ENCODE data around the gene HOXD10. TPM values are rescaled to one million over a fixed set of nuclear protein-coding genes. Genes with fewer than 3 reads are reported as not detected.

Gene HOXD10
- total RNA-seq, 1 experiment from 2014 or later = 4.8 TPM

GRCh38 chr2:176132205-176133171 lies 15.9 kb downstream of the HOXD10 start:
- no peak for DNase-seq
- H3K9me3 ChIP-seq = no peaks in the 10 kb centered on the region
- no peaks in the 10 kb centered on the region for H3K27me3 ChIP-seq
- no peak overlapping the region for H3K4me3 ChIP-seq
- no peaks in the 10 kb centered on the region for H3K36me3 ChIP-seq

DNA sequence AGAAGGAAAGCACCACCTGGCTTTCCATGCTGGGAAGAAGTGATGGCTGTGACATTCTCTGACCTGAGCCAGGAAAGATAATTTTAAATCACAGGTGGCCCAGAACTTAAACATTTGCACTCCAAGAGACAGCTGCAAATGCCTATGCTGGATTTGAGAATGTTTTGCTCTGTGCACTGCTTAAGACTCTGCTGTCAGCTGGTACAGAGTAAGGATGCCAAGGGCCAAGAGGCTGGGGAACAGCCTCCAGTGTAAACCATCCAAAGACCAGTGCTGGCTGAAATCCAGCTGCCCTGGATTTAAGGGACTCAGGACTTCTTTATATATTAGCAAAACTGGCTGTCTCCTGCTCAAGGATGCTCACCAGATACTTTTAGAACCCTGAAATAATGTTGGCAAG lies 16.8 kb downstream of the HOXD10 start:
- Histone ChIP-seq H3K27me3 (no peaks in the 10 kb centered on the region), H3K4me3 (no peak overlapping the region), H3K36me3 (no peaks in the 10 kb centered on the region), H3K9me3 (no peaks in the 10 kb centered on the region)
- no peak for DNase-seq

GRCh38 chr2:176134035-176134434 lies 17.5 kb downstream of the HOXD10 start:
- Histone ChIP-seq H3K4me3 (no peak overlapping the region), H3K9me3 (no peaks in the 10 kb centered on the region), H3K36me3 (no peaks in the 10 kb centered on the region), H3K27me3 (no peaks in the 10 kb centered on the region)
- no peak for DNase-seq

- Histone ChIP-seq H3K27me3 (no peaks in the 10 kb centered on the region), H3K36me3 (no peaks in the 10 kb centered on the region), H3K4me3 (no peak overlapping the region), H3K9me3 (no peaks in the 10 kb centered on the region)
- DNase-seq = no peak
These were observed 18.5 kb downstream of the HOXD10 start for GRCh38 chr2:176135035-176135440.

DNA sequence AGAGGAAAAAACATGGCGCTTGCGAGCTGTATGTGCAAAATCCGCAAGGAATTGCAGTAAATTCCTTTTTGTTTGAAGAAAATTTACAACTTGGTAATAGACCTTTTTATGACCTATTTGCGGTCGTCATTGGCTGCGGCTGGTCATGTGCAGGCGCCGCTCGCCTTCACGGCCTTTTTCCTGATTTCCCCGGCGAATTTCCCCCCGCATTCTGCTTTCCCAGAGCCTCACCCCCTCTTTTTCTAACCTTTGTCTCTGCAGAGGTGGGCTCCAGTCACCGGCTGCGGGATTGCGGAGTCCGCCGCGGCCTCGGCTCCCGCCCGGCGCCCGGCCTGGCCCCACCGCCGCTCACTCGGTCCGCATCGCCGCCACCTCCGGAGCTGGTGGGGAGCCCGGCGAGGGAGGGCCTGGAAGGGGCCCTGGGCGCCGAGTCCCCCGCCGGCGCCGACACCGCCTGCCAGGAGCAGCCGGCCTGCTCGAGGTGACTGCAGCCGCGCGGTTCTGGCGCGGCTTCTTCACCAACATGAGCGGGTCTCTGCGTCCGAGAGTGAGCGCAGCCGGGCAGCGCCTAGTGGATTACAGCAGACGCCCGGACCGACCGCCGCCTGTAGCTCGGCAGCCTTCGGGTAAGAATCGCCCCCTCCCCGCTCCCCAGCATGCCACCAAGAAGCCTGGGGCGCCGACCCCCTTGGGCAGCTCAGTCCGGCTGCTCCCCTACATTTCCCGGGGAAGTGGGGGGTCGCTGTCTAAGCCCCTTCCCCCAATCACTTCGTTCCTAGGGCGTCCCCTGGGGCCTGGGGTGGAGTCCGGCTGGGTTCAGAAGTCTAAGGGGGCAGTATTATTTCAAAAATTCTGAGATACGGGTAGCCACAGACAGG lies 20.0 kb downstream of the HOXD10 start:
- DNase-seq = peak; percentile 52
- H3K36me3 ChIP-seq = no peaks in the 10 kb centered on the region; the same call in 1 of the 2 replicates
- peak overlapping the region; percentile 66 for H3K4me3 ChIP-seq
- H3K27me3 ChIP-seq = no peaks in the 10 kb centered on the region
- H3K9me3 ChIP-seq = no peaks in the 10 kb centered on the region

DNA sequence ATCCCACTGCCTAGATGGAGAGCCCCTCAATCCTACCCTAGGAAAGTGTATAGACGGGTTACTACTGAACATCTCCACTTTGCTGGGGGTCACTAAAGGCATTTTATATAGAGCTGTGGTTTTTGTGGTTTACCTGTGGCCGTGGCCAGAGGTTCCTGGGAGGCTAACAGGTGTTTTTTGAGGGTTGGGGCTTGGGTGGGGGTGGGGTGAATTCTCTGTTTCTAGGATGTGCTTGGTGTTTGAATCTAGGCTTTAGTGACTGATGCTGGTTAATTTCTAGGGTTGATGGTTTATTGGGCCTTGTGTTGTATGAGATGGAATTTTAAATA lies 20.6 kb downstream of the HOXD10 start:
- H3K27me3 ChIP-seq = no peaks in the 10 kb centered on the region

DNA sequence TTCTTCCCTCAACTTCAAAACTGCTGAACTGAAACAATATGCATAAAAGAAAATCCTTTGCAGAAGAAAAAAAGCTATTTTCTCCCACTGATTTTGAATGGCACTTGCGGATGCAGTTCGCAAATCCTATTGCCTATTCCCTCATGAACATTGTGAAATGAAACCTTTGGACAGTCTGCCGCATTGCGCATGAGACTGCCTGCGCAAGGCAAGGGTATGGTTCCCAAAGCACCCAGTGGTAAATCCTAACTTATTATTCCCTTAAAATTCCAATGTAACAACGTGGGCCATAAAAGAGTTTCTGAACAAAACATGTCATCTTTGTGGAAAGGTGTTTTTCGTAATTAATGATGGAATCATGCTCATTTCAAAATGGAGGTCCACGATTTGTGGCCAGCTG lies 21.3 kb downstream of the HOXD10 start:
- Histone ChIP-seq H3K36me3 (no peaks in the 10 kb centered on the region; the same call in 1 of the 2 replicates), H3K4me3 (peak overlapping the region; percentile 66), H3K9me3 (no peaks in the 10 kb centered on the region), H3K27me3 (no peaks in the 10 kb centered on the region)
- no peak for DNase-seq

More for the DNA sequence above, 20.6 kb downstream of the HOXD10 start:
- Histone ChIP-seq H3K36me3 (no peaks in the 10 kb centered on the region; the same call in 1 of the 2 replicates), H3K4me3 (peak overlapping the region; percentile 66), H3K9me3 (no peaks in the 10 kb centered on the region)
- no peak for DNase-seq

- DNase-seq = peak; percentile 36
- Histone ChIP-seq H3K27me3 (no peaks in the 10 kb centered on the region), H3K36me3 (no peaks in the 10 kb centered on the region; the same call in 1 of the 2 replicates), H3K4me3 (peak overlapping the region; percentile 66), H3K9me3 (no peaks in the 10 kb centered on the region)
These were observed 21.9 kb downstream of the HOXD10 start for GRCh38 chr2:176138526-176138922.

DNA sequence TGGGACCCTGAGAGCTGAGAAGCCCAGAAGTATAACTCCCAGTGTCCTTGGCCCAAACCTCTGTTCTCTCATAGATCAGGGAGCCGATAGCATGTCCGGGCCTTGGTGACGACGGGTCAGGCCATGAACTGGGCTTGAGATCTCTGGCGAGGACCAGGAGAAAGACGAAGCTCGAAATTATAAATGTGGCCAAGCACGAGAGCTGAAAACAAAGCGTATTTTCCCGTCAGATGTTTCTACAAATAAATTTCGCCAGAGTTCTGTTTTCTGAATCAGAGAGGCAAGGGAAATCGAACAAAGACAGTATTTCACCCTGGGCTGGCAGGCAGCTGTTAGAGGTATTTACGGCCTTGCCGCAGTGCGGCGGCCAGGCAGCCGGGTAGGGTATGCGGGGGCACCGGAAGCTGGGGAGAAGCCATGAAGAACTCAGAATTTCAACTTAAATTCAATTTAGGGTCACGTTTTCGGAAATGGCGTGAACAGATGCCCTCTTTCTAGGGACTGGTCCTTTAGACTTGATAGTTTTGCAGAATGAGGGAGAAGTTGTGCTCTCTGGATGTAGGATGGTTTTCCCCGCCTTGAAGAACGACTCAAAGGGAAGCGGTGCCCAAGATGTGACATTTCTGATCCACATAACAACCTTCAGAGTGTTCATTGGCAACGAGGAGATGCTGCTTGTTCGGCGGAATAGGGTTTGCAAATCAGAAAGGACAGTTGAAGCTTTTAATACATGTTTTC lies 22.5 kb downstream of the HOXD10 start:
- peak; percentile 51 for DNase-seq
- no peaks in the 10 kb centered on the region for H3K9me3 ChIP-seq
- H3K27me3 ChIP-seq = no peaks in the 10 kb centered on the region
- H3K36me3 ChIP-seq = no peaks in the 10 kb centered on the region; the same call in 1 of the 2 replicates
- H3K4me3 ChIP-seq = peak overlapping the region; percentile 66

DNA sequence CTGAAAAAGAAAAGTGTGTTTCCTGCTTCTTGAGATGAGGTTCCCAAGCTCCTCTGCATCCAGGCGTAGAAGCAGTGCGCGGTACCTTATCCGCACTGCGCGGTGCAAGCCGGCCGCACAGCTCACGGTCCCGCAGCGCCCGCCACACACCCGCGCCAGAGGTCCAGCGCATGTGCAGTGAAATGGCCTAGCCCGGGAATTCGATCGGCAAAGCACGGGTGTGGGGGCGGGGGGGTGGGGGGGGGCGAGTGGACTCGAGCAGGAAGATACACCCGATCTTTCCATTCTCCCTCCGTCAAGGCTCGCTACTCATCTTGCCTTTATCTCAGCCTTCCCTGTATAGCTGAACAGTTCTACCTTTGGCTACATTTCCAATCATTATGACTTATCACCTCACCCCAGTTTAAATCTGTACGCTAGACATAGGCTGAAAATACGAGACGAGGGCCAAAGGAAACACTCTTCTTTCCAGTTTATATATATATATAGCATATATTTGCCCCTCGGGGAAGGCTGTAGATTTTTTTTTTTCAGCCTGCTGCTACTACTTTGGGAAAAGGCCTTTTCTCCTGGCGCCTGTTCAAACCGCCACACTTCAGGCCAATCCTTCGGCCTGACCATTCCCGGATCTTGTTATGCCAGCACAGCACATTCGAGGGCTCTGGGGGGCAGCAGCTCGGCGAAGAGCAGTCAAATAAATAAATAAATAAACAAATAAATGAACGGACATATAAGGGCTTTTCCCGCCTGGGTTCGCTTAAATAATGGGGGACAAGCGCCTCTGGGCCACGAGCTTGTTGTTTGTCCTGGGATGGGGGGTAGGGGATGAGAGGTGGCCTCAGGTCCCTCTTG lies 23.3 kb downstream of the HOXD10 start:
- Histone ChIP-seq H3K36me3 (no peaks in the 10 kb centered on the region; the same call in 1 of the 2 replicates), H3K27me3 (no peaks in the 10 kb centered on the region), H3K4me3 (peak overlapping the region; percentile 66), H3K9me3 (no peaks in the 10 kb centered on the region)
- peak; percentile 73 for DNase-seq

GRCh38 chr2:176140513-176141317 lies 24.1 kb downstream of the HOXD10 start:
- Histone ChIP-seq H3K4me3 (peak overlapping the region; percentile 66), H3K9me3 (no peaks in the 10 kb centered on the region), H3K27me3 (no peaks in the 10 kb centered on the region), H3K36me3 (no peaks in the 10 kb centered on the region; the same call in 1 of the 2 replicates)
- DNase-seq = peak; percentile 83

DNA sequence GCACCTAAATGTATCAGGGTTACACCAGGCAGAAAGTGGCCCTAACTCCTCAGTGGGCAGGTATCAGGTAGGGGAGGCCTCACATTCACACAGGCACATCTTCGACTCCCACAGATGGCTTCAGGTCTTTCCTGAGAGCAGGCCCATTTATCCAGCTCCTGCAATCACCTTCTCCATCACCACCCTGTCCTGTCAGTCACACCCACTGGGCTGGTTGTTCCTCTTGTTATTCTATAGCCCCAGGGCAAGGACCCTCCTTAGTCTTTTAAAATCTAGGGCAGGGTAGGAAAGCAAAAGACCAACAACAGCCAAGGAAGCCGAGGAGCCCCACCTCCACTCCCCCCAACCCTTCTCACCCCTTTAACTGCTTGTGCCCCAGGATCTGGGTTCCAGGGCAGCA lies 25.7 kb downstream of the HOXD10 start:
- Histone ChIP-seq H3K4me3 (no peak overlapping the region), H3K27me3 (no peaks in the 10 kb centered on the region), H3K9me3 (no peaks in the 10 kb centered on the region), H3K36me3 (no peaks in the 10 kb centered on the region; the same call in 1 of the 2 replicates)
- DNase-seq = no peak

DNA sequence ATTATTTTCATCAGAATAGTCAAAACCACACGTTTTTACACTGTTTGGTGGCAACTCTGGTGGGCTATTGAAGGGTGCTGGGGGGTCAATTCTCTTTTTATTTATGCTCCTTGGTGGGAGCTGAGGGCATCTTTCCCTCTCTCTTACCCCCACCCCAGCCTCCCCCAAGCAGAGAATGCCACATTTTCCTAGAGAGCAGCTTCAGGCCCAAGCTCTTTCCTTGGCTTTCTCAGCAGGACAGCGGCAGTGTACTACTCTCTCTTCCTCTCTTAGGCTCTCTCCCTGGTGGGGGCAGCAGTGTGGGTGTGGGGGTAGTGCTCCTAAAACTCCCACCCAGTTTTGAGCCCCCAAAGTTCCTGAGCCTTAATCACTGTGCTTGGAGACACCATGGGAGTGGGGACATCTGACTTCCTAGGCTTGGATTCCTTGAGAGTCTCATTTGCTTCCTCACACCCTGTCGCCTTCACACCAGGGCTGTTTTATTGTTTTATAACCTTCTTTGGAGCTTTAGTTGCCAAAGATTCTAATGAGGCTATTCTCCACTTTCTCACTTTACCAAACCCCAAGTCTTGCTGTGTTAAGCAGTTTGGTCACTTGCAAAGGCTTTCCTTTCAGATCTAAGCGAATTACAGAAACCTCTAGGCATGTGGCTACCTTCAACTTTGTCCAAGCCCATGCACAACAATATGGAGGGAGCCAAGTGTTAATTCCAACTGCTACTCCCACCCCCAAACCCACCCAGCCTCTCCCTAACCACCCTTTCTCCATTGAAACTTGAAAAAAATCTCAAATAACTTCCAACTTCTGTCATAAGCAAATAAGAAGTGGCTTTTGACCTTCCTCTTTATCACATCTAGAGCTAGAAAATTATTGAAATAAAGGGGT lies 28.7 kb downstream of the HOXD10 start:
- no peak for DNase-seq
- Histone ChIP-seq H3K36me3 (no peaks in the 10 kb centered on the region; the same call in 1 of the 2 replicates), H3K4me3 (no peak overlapping the region), H3K27me3 (no peaks in the 10 kb centered on the region), H3K9me3 (no peaks in the 10 kb centered on the region)

DNA sequence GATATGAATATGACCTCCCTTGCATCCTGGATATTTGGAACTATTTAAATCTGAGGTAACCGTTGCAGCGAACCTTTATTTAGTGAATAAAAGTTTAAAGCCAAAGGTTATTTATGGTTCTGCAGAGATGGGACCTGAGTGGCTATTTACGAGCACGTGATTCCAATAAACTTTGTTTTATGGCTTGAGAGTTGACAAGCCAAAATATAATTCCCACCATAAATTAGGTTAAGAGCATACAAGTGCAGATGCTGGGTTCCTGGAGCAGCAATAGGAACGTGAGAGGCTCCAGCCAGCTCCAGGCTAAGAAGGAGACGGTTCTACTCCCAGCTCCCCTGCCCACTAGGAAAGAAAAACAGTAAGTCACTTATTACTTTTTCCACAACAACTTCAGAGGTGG lies 29.5 kb downstream of the HOXD10 start:
- Histone ChIP-seq H3K4me3 (no peak overlapping the region), H3K27me3 (no peaks in the 10 kb centered on the region), H3K36me3 (no peaks in the 10 kb centered on the region; the same call in 1 of the 2 replicates), H3K9me3 (no peaks in the 10 kb centered on the region)
- DNase-seq = no peak
